Breast epithelium (tissue), 3 donors: ENCODE data around the gene C2CD4D.

Experiments used
- POLR2AphosphoS5 ChIP-seq, 3 donors: sonication (generic); formaldehyde crosslinking; IDR thresholded peaks; one replicate each; pipeline ENCODE4 v1.6.1; 2017; ENCODE audit warnings: antibody characterized with exemption in 3 of 3
- TF ChIP-seq, protein P1 (sequence below), 3 donors: fragments of 450-650 bp; IDR thresholded peaks; one replicate each; pipeline ENCODE4 v1.5.1; 2016 to 2017; ENCODE audit warnings: antibody characterized with exemption in 3 of 3, mild to moderate bottlenecking in 3 of 3, moderate library complexity in 3 of 3

DNA sequence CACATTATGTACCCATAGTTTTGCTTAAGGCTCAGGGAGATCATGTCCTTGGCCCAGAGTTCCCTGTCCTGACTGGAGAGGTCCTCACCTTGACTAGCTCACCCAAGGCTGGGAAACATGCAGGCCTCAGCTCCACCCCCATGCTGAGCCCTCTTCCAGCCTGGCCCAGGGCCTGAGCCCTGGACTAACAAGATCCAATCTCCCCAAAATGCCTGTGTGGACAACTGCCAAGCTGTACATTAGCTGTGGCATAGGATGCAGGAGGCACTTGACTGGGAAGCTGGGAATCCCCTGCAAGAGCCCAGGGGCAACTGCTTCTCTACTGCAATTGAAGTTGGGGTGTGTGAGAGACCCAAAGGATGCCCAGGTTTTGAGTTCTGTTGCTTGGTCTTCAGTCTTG is 36.5 kb downstream of the C2CD4D start:
- no peak for TF ChIP-seq POLR2AphosphoS5 (IDR thresholded peaks at IDR 0.05)
- TF ChIP-seq, protein P1, sequence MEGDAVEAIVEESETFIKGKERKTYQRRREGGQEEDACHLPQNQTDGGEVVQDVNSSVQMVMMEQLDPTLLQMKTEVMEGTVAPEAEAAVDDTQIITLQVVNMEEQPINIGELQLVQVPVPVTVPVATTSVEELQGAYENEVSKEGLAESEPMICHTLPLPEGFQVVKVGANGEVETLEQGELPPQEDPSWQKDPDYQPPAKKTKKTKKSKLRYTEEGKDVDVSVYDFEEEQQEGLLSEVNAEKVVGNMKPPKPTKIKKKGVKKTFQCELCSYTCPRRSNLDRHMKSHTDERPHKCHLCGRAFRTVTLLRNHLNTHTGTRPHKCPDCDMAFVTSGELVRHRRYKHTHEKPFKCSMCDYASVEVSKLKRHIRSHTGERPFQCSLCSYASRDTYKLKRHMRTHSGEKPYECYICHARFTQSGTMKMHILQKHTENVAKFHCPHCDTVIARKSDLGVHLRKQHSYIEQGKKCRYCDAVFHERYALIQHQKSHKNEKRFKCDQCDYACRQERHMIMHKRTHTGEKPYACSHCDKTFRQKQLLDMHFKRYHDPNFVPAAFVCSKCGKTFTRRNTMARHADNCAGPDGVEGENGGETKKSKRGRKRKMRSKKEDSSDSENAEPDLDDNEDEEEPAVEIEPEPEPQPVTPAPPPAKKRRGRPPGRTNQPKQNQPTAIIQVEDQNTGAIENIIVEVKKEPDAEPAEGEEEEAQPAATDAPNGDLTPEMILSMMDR (IDR thresholded peaks at IDR 0.05) = no peak
